Skeletal muscle satellite cell (primary cell): ENCODE measurements around the gene ITGAL.
"Not testable (repeated sequence)": the region's sequence is repeated elsewhere in the genome, so short reads cannot be mapped to it uniquely, and the experiment has no call there.

Experiments
- H3K27me3 ChIP-seq: 2 replicates; pipeline ENCODE4 v1.7.0; 2013; ENCODE audit warnings: low read length; ENCODE audit not compliant: control insufficient read depth, insufficient read depth
- H3K36me3 ChIP-seq: 2 replicates; pipeline ENCODE4 v1.7.0; 2013; ENCODE audit warnings: mild to moderate bottlenecking, control low read depth, low read length; ENCODE audit not compliant: insufficient read depth
- H3K4me1 ChIP-seq: 2 replicates; pipeline ENCODE4 v1.7.0; 2013; ENCODE audit warnings: low read length; ENCODE audit not compliant: control insufficient read depth, insufficient read depth
- H3K4me2 ChIP-seq: 2 replicates; pipeline ENCODE4 v1.7.0; 2013; ENCODE audit warnings: mild to moderate bottlenecking, low read length
- H3K4me3 ChIP-seq: 2 replicates; pipeline ENCODE4 v1.7.0; 2013; ENCODE audit warnings: low read length
- H3K9ac ChIP-seq: 2 replicates; pipeline ENCODE4 v1.7.0; 2013; ENCODE audit warnings: mild to moderate bottlenecking, low read depth, low read length, moderate library complexity
- H3K9me3 ChIP-seq: replicated peaks from 2 replicates; pipeline ENCODE4 v1.7.0; 2013; ENCODE audit warnings: mild to moderate bottlenecking, control low read depth, low read length

Gene ITGAL

GRCh38 chr16:30522702-30523463 lies 50.3 kb downstream of the ITGAL start:
- peaks cover 13% of the 10 kb centered on the region for H3K36me3 ChIP-seq
- not testable (repeated sequence) for H3K4me1 ChIP-seq, H3K4me3 ChIP-seq, H3K27me3 ChIP-seq, H3K4me2 ChIP-seq, H3K9me3 ChIP-seq, H3K9ac ChIP-seq

DNA sequence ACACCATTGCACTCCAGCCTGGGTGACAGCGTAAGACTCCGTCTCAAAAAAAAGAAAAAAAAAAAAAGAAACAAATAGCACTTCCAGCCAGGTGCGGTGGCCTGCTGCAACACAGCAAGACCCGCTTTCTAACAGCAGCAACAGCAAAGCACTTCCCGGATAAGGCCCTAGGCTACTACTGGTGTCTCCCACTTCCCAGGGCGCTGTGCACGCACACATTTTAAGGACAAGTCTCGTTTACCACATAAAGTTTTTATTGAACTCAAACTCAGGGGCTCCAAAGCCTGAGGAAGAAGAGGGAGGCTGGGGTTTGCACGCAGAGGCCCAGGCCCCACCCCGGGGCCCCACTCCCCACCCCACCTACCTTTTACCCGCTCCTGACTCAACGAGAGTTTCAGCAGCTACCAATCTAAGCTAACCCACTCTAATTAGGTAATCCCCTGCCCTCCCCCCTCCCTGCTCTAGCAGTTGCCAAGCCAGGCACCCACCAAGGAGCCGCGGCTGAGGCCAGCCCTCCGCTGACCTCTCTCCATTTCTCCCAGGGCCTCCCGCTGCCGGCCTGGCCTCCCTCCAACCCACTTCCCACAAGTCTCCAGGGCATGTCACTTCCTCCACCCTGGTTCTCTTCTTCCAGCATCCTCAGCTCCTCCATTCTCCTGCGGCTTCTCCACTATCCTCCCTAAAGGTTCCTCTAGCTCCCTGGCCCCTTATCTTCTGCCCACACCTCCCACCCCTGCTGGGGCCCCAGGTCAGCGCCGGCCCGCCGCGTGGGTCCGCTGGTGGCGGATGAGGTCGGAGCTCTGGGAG lies 51.4 kb downstream of the ITGAL start:
- Histone ChIP-seq H3K4me2 (no peak overlapping the region), H3K27me3 (no peaks in the 10 kb centered on the region), H3K4me1 (peaks cover 12% of the 10 kb centered on the region), H3K9ac (no peak overlapping the region), H3K36me3 (peaks cover 13% of the 10 kb centered on the region), H3K4me3 (no peak overlapping the region), H3K9me3 (no peaks in the 10 kb centered on the region)

- Histone ChIP-seq H3K4me1 (peaks cover 12% of the 10 kb centered on the region), H3K9ac (no peak overlapping the region), H3K27me3 (no peaks in the 10 kb centered on the region), H3K4me2 (no peak overlapping the region), H3K9me3 (no peaks in the 10 kb centered on the region), H3K36me3 (peaks cover 13% of the 10 kb centered on the region), H3K4me3 (no peak overlapping the region)
These were observed 52.3 kb downstream of the ITGAL start for GRCh38 chr16:30524575-30525568.

GRCh38 chr16:30525844-30526136 lies 53.2 kb downstream of the ITGAL start:
- H3K9ac ChIP-seq = peak overlapping the region; percentile 99
- H3K36me3 ChIP-seq = peaks cover 15% of the 10 kb centered on the region
- H3K4me3 ChIP-seq = peak overlapping the region; percentile 100
- H3K4me1 ChIP-seq = peaks cover 12% of the 10 kb centered on the region
- no peaks in the 10 kb centered on the region for H3K27me3 ChIP-seq
- no peaks in the 10 kb centered on the region for H3K9me3 ChIP-seq
- H3K4me2 ChIP-seq = peak overlapping the region; percentile 100

GRCh38 chr16:30526137-30526822 lies 53.7 kb downstream of the ITGAL start, which contains the start of gene ZNF768:
Gene ZNF768 (minus strand): TSS chr16:30526566. CDS start chr16:30526413, 153 bp downstream.
- H3K9me3 ChIP-seq = no peaks in the 10 kb centered on the region
- H3K4me2 ChIP-seq = peak within 1 kb of the TSS; percentile 100
- peaks cover 12% of the 10 kb centered on the region for H3K4me1 ChIP-seq
- no peaks in the 10 kb centered on the region for H3K27me3 ChIP-seq
- peak within 1 kb of the TSS; percentile 100 for H3K4me3 ChIP-seq
- H3K9ac ChIP-seq = peak within 1 kb of the TSS; percentile 99
- peaks cover 18% of the 10 kb centered on the region for H3K36me3 ChIP-seq

GRCh38 chr16:30526823-30527634 lies 54.5 kb downstream of the ITGAL start:
- peak overlapping the region; percentile 100 for H3K4me2 ChIP-seq
- H3K27me3 ChIP-seq = no peaks in the 10 kb centered on the region
- H3K4me3 ChIP-seq = peak overlapping the region; percentile 100
- no peaks in the 10 kb centered on the region for H3K9me3 ChIP-seq
- peaks cover 12% of the 10 kb centered on the region for H3K4me1 ChIP-seq
- H3K36me3 ChIP-seq = peaks cover 18% of the 10 kb centered on the region
- H3K9ac ChIP-seq = peak overlapping the region; percentile 99

DNA sequence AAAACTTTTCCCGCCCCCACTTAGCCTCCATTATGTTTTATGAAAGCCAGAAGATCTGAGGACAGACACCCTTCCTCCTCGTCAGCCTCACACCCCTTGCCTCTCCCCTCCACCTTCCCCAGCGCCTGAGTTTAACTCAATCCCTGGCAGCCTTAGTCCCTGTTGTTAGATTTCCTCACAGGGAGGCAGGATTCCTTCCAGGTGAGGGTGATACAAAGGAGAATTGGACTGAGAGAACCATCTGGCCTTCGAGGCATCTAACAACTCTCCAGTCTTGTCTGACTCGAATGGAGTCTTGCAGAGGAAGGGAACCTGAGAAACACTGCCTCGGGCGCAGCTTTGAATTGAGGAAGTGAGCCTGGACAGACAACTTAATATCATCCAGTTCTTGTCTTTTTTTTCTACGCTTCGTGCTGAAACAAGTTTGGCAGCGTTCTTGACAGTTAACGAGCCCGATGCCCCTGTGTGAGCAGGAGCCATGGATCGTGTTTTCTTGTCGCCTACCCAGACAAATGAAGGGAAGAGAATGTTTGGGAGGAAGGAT lies 55.2 kb downstream of the ITGAL start:
- H3K36me3 ChIP-seq = peaks cover 22% of the 10 kb centered on the region
- peak overlapping the region; percentile 70 for H3K4me2 ChIP-seq
- peak overlapping the region; percentile 58 for H3K9ac ChIP-seq
- peak overlapping the region; percentile 56 for H3K4me3 ChIP-seq
- H3K27me3 ChIP-seq = no peaks in the 10 kb centered on the region
- H3K9me3 ChIP-seq = no peaks in the 10 kb centered on the region
- H3K4me1 ChIP-seq = peaks cover 12% of the 10 kb centered on the region

DNA sequence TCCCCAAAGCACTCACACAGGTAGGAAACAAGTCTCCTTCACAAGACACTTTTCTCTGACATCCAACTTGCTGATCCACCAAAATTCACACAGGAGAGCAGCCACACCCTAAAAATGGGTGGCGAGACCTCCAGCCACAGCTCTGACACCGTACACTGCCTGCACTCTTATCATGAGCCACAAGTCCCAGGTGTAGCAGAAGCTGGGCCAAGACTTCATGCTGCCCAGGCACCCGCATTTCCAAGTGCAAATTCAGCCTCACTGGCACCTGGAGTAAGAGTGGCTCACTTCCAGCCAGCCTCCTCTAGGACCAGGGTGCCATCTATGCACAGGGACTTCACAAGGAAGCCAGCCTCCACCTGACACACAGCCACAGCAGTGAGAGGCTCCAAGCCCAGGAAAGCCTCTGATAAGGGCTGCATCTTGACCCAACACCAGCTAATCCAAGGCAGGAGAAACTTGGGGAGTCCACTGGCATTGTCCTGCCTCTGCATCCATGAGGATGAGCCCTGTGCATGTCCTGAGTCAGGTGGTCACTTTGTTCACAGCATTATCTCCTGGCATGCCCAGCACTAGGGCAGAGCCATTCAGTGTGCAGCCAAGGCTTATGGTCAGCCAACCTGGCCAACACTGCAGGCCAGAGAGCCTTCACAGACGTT lies 56.4 kb downstream of the ITGAL start:
- Histone ChIP-seq H3K27me3 (no peaks in the 10 kb centered on the region), H3K9me3 (no peaks in the 10 kb centered on the region), H3K36me3 (peaks cover 22% of the 10 kb centered on the region), H3K9ac (no peak overlapping the region), H3K4me3 (no peak overlapping the region), H3K4me1 (peaks cover 17% of the 10 kb centered on the region), H3K4me2 (no peak overlapping the region)

- peaks cover 26% of the 10 kb centered on the region for H3K4me1 ChIP-seq
- H3K27me3 ChIP-seq = no peaks in the 10 kb centered on the region
- no peak overlapping the region for H3K4me2 ChIP-seq
- H3K36me3 ChIP-seq = peaks cover 10% of the 10 kb centered on the region
- no peak overlapping the region for H3K4me3 ChIP-seq
- no peak overlapping the region for H3K9ac ChIP-seq
- no peaks in the 10 kb centered on the region for H3K9me3 ChIP-seq
These were observed 57.9 kb downstream of the ITGAL start for GRCh38 chr16:30530163-30531037.
